NB4 (cell line): Measurements from ENCODE around the gene NFYC.

Experiments
- DNase-seq: peaks from one replicate; pipeline ENCODE4 v3.0.0; 2010; ENCODE audit warnings: low read depth
- H3K4me3 ChIP-seq: one replicate; pipeline ENCODE4 v1.5.1; 2011; ENCODE audit warnings: mild to moderate bottlenecking, low read depth, low read length, moderate library complexity
- MYC ChIP-seq: IDR thresholded peaks from 2 replicates; pipeline ENCODE4 v1.6.1; 2011; ENCODE audit warnings: low read depth, low read length
- POLR2A ChIP-seq: IDR thresholded peaks from 2 replicates; pipeline ENCODE4 v1.6.1; 2011; ENCODE audit warnings: mild to moderate bottlenecking; ENCODE audit not compliant: insufficient read length; ENCODE audit errors: extremely low read depth
- TF ChIP-seq, protein P1 (sequence below): IDR thresholded peaks from 2 replicates; pipeline ENCODE4 v1.6.1; 2011; ENCODE audit warnings: low read depth, low read length
- TF ChIP-seq, protein P2 (sequence below): IDR thresholded peaks from one replicate; pipeline ENCODE4 v1.5.1; 2012; ENCODE audit warnings: low read depth, low read length

NFYC gene

DNA sequence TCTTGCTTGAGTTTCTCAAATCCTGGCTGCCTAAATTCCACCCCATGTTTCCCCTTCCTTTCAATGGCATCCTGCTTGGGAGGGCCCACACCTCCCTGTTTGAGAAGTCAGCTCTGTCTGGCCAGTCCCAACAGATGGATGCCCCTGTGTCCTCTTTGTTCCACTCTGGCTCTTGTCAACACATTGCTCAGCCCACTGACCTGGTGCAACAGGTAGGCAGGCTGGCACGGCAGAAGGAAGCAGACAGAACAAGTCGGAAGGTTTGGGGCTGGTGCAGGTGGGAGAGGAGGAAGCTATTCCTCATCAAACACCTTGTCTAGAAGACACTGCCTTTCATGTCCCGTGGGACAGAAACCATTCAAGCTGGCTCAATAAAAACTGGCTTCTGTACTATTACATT is 114.7 kb downstream of the NFYC start:
- no peak overlapping the region for H3K4me3 ChIP-seq
- no peak for DNase-seq
- no peak for TF ChIP-seq MYC
- TF ChIP-seq POLR2A = no peak
- TF ChIP-seq, protein P1, sequence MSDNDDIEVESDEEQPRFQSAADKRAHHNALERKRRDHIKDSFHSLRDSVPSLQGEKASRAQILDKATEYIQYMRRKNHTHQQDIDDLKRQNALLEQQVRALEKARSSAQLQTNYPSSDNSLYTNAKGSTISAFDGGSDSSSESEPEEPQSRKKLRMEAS = no peak
- TF ChIP-seq, protein P2, sequence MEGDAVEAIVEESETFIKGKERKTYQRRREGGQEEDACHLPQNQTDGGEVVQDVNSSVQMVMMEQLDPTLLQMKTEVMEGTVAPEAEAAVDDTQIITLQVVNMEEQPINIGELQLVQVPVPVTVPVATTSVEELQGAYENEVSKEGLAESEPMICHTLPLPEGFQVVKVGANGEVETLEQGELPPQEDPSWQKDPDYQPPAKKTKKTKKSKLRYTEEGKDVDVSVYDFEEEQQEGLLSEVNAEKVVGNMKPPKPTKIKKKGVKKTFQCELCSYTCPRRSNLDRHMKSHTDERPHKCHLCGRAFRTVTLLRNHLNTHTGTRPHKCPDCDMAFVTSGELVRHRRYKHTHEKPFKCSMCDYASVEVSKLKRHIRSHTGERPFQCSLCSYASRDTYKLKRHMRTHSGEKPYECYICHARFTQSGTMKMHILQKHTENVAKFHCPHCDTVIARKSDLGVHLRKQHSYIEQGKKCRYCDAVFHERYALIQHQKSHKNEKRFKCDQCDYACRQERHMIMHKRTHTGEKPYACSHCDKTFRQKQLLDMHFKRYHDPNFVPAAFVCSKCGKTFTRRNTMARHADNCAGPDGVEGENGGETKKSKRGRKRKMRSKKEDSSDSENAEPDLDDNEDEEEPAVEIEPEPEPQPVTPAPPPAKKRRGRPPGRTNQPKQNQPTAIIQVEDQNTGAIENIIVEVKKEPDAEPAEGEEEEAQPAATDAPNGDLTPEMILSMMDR = no peak

DNA sequence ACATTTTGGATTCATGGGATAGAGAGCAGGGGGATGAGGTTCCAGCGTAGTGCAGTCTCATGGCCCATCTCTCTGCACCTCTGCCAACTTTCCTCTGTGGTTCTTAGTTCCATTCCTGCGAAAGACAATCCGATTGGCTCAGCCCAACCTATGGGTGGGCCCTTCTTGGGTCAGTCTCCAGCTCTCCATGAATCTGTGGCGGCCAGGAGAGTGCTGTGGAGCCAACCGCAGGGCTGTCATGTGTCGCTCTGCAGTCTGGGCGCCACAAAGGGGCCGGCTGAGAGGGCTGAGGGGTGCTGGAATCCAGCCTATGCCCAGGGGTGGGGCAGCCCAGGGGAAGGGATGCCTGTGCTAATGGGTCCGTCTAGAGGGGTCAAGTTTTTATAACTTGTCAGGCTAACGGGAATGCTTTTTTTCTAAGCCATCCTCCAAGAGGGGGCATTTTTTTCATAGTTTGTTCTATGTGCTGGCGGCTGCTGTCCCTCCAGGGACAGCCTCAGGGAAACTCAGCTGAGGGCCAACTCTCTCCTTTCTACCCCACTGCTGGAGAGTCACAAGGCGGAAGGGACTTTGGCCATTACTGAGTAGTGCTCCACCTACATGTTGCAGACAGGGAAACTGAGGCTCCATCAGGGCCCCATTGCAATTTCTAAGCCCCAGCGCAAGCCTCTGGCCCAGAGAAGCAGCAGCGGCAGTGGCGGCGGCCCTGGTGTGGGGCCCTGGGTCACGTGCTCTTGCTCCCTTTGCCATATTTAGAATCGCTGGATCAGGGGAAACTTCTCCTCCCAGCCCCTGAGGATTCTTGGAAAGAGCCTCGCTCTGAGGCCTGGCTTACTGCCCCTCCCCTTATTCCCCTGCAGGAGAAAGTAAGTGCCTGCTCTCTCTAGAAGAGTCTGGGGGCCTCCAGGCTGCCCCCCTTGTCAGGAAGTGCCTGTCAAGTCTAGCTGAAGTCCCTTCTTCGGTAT is 115.5 kb downstream of the NFYC start:
- TF ChIP-seq, protein P1 = no peak
- TF ChIP-seq POLR2A (no peak), MYC (no peak)
- TF ChIP-seq, protein P2 = no peak
- no peak for DNase-seq

DNA sequence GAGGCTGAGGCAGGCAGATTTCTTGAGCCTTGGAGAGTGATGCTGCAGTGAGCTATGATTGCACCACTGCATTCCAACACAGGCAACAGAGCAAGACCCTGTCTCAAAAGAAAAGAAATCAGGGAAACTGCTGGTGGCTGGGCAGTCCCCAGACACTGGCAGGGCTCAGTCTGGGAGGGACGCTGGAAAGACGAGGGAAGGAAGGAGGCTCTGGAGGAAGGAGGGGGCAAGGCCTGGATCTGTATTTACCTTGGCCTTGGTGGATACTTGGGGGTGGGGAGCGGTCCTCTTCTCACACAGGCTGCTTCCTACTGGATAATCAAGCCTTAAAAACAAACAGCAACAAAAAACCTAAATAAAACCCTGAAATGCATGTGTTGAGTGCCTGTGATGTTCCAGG is 116.5 kb downstream of the NFYC start:
- H3K4me3 ChIP-seq = no peak overlapping the region
- TF ChIP-seq, protein P1 = no peak
- TF ChIP-seq, protein P2 = no peak
- TF ChIP-seq POLR2A (no peak), MYC (no peak)

More for the DNA sequence above, 115.5 kb downstream of the NFYC start:
- no peak overlapping the region for H3K4me3 ChIP-seq

DNA sequence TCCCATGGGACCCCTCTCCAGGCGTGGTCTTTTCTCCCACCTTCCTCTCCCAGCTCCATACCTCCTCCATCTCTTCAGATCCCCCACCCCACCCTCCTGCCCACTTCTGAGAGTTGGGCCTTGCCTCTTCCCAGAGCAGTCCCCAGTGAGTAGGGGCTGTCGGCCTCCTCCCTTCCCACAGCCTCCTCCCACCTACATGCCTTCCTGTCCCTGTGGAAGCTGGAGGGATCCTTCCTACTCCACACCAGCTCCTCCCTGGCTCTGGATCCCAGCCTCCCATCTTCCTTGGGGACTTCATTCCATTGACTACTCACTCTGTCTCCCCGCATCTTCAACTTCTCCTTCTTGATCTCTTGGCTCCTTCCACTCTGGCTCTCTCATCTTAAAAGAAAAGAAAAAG is 116.9 kb downstream of the NFYC start:
- TF ChIP-seq POLR2A (no peak), MYC (no peak)
- TF ChIP-seq, protein P2 = no peak
- TF ChIP-seq, protein P1 = no peak
- DNase-seq = no peak

More for the DNA sequence above, 116.5 kb downstream of the NFYC start:
- DNase-seq = no peak

DNA sequence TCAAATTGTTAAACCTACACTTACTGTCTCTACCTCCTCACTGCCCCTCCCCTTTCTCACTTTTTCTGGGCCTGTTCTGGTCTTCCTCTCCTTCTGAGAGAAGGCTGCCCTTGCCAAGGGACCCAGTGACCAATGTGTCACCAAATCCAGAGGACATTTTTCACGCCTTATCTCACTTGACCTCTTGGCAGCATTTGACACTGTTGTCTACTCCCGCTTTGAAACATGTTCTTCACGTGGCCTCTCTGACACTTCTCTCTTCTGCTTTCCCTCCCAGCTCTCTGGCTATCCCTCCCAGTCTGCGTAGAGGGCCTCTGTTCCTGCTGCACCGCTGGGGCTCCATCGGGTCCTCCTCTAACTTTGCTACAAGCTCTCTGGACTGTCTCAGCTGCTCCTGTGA is 117.4 kb downstream of the NFYC start:
- DNase-seq = no peak
- no peak overlapping the region for H3K4me3 ChIP-seq
- TF ChIP-seq MYC (no peak), POLR2A (no peak)
- TF ChIP-seq, protein P1 = no peak
- TF ChIP-seq, protein P2 = no peak

More for the DNA sequence above, 116.9 kb downstream of the NFYC start:
- no peak overlapping the region for H3K4me3 ChIP-seq
